HepG2 (cell line): ENCODE data around the gene ABHD11. TPM values are rescaled to one million over a fixed set of nuclear protein-coding genes. Genes with fewer than 3 reads are reported as not detected.

Experiments used
- ATAC-seq: fragments of 200-7000 bp; cut with Tn5 transposase; 3 replicates; pipeline ENCODE4 v1.9.1; 2020; ENCODE audit warnings: mild to moderate bottlenecking, moderate library complexity
- BruUV-seq: library from RNA; stranded (reverse); fragments of 400-500 nt; replicated peaks from 2 replicates; lab custom pipeline; 2021; lab: Mats Ljungman, UMichigan
- CTCF ChIA-PET: fragments of 300-600 bp; formaldehyde crosslinking; extraction: SDS; loops from one replicate; lab custom pipeline; 2021; ENCODE audit warnings: low total read pairs, inconsistent platforms, low intra/inter-chr PET ratio; lab: Yijun Ruan, JAX
- POLR2A ChIA-PET: fragments of 350-600 bp; sonication (Branson Sonifier 250); formaldehyde crosslinking; loops from one replicate; lab custom pipeline; 2020; ENCODE audit warnings: antibody characterized with exemption, inconsistent platforms; lab: Yijun Ruan, JAX
- DNase-seq: peaks from one replicate; pipeline ENCODE4 v3.0.0-alpha.2; 2015; ENCODE audit warnings: low spot score
- FAIRE-seq: peaks from 3 replicates; lab custom pipeline; 2011; peaks lifted over from hg19 to GRCh38; lab: Jason Lieb, UNC
- H2AFZ ChIP-seq: one replicate; pipeline ENCODE4 v1.6.1; 2011; ENCODE audit warnings: low read length, inconsistent platforms
- H3K27ac ChIP-seq: fragments of 300-600 bp; 3 replicates; pipeline ENCODE4 v1.8.0; 2011; ENCODE audit warnings: mixed run types, mild to moderate bottlenecking, mixed read lengths, low read length, inconsistent platforms; ENCODE audit not compliant: insufficient read depth; ENCODE audit errors: extremely low read length
- H3K27me3 ChIP-seq, 2 experiments: fragments of 200-600 bp in 1 of 2; 2 replicates in 1 of 2; 3 replicates in 1 of 2; pipeline versions ENCODE4 v1.6.0 to v1.8.0; 2011; ENCODE audit warnings: low read length in 2 of 2, mild to moderate bottlenecking in 2 of 2, moderate library complexity in 2 of 2, inconsistent platforms in 1 of 2; ENCODE audit not compliant: insufficient read depth in 2 of 2, control insufficient read depth in 1 of 2
- H3K36me3 ChIP-seq, 2 experiments: fragments of 200-600 bp in 1 of 2; replicated peaks in 1 of 2; 2 replicates in 1 of 2; 3 replicates in 1 of 2; pipeline versions ENCODE4 v1.5.1 to v1.8.0; 2011; ENCODE audit warnings: low read length in 2 of 2, inconsistent platforms in 1 of 2; ENCODE audit not compliant: insufficient read depth in 2 of 2, control insufficient read depth in 1 of 2
- H3K4me1 ChIP-seq: 2 replicates; pipeline ENCODE4 v1.5.1; 2012; ENCODE audit warnings: low read length, inconsistent platforms; ENCODE audit not compliant: insufficient read depth
- H3K4me2 ChIP-seq: 2 replicates; pipeline ENCODE4 v1.6.0; 2011; ENCODE audit warnings: low read depth, low read length, inconsistent platforms
- H3K4me3 ChIP-seq, 3 experiments: fragments of 200-600 bp in 1 of 3; sonication (generic), shearing (Covaris generic) in 1 of 3; replicated peaks in 1 of 3; 2 replicates each; pipeline ENCODE4 v1.5.1; 2011 to 2016; ENCODE audit warnings: low read length in 3 of 3, inconsistent platforms in 2 of 3, low read depth in 2 of 3, mild to moderate bottlenecking in 2 of 3, control low read depth in 1 of 3, mixed read lengths in 1 of 3; ENCODE audit not compliant: insufficient read depth in 1 of 3
- H3K79me2 ChIP-seq: one replicate; pipeline ENCODE4 v1.6.1; 2011; ENCODE audit warnings: low read length, inconsistent platforms; ENCODE audit not compliant: insufficient read depth
- H3K9ac ChIP-seq: 2 replicates; pipeline ENCODE4 v1.6.0; 2011; ENCODE audit warnings: mild to moderate bottlenecking, low read depth, low read length, inconsistent platforms; ENCODE audit not compliant: insufficient read depth
- H3K9me3 ChIP-seq: 2 replicates; pipeline ENCODE4 v1.5.1; 2012; ENCODE audit warnings: mild to moderate bottlenecking, low read length
- H4K20me1 ChIP-seq: 2 replicates; pipeline ENCODE4 v1.6.0; 2011; ENCODE audit warnings: inconsistent platforms, mild to moderate bottlenecking, low read length, moderate library complexity; ENCODE audit not compliant: insufficient read depth
- HNF1B ChIP-seq: sonication (generic); formaldehyde crosslinking; IDR thresholded peaks from 2 replicates; pipeline ENCODE4 v1.5.1; 2020; ENCODE audit warnings: mild to moderate bottlenecking, moderate library complexity, missing genetic modification reagents
- HNF4G ChIP-seq, 2 experiments: sonication (generic) in 1 of 2; formaldehyde crosslinking in 1 of 2; IDR thresholded peaks; 2 replicates each; pipeline versions ENCODE4 v1.4.0 to v1.6.1; 2011 to 2020; ENCODE audit warnings: borderline replicate concordance in 2 of 2, low read depth in 2 of 2, mild to moderate bottlenecking in 2 of 2, low read length in 1 of 2, missing genetic modification reagents in 1 of 2, moderate library complexity in 1 of 2
- NBN ChIP-seq: fragments of 450-650 bp; conservative IDR thresholded peaks from 2 replicates; pipeline ENCODE4 v1.6.1; 2017
- NFE2L2 ChIP-seq: fragments of 150-350 bp; IDR thresholded peaks from 2 replicates; pipeline ENCODE4 v1.6.1; 2014; ENCODE audit warnings: low read length
- SALL1 ChIP-seq: sonication (generic); formaldehyde crosslinking; IDR thresholded peaks from 2 replicates; pipeline ENCODE4 v1.8.0; 2022; ENCODE audit warnings: mild to moderate bottlenecking, missing genetic modification reagents
- XRCC5 ChIP-seq: fragments of 200-400 bp; formaldehyde crosslinking; optimal IDR thresholded peaks from 2 replicates; pipeline ENCODE3; 2017; ENCODE audit warnings: mild to moderate bottlenecking, low read length
- ZBTB37 ChIP-seq: sonication (generic); formaldehyde crosslinking; IDR thresholded peaks from 2 replicates; pipeline ENCODE4 v1.4.0; 2020; ENCODE audit warnings: mild to moderate bottlenecking, missing genetic modification reagents
- ZNF768 ChIP-seq: sonication (generic); formaldehyde crosslinking; IDR thresholded peaks from 2 replicates; pipeline ENCODE4 v1.4.0; 2020; ENCODE audit warnings: missing genetic modification reagents
- WGBS: methylation state at CpG from one replicate; pipeline ENCODE4 v1.1.6; 2017; ENCODE audit warnings: low lambda C conversion rate; 5-methylcytosine and 5-hydroxymethylcytosine counted together
- in situ Hi-C: cut with HindIII; loops from 2 replicates; pipeline ENCODE4 v1.10.0; 2017; ENCODE audit warnings: low pct_unique_long_range_greater_than_20kb; ENCODE audit not compliant: extremely low pct_ligation_motif_present
- intact Hi-C: fragments of 100-400 bp; cut with micrococcal nuclease; formaldehyde crosslinking; loops from one replicate; pipeline ENCODE4 v1.10.0; 2022; ENCODE audit not compliant: unreplicated experiment
- polyA plus RNA-seq, 8 experiments: library from polyadenylated mRNA; depleted of rRNA in 3 of 8; stranded (reverse) in 7 of 8; unstranded in 1 of 8; fragments of >200 nt; fragmentation: Illumina TruSeq in 4 of 8; extraction: Trizol in 4 of 8; gene quantifications; 2 replicates each; pipeline versions ENCODE4 v1.2.1 to v1.2.3, GENCODE V29; 2011 to 2016; ENCODE audit warnings: low read depth in 4 of 8, missing spikeins in 1 of 8, mixed read lengths in 1 of 8; ENCODE audit not compliant: insufficient read depth in 1 of 8
- total RNA-seq, 5 experiments: library from RNA; depleted of rRNA; stranded (reverse); fragments of >200 nt; fragmentation: Illumina TruSeq; extraction: Trizol; gene quantifications; 2 replicates each; pipeline ENCODE4 v1.2.3, GENCODE V29; 2016; ENCODE audit warnings: low read depth in 1 of 5
- TF ChIP-seq, protein P1 (sequence below): sonication (generic); formaldehyde crosslinking; IDR thresholded peaks from 2 replicates; pipeline ENCODE4 v1.5.0; 2020; ENCODE audit warnings: mild to moderate bottlenecking, missing genetic modification reagents, borderline replicate concordance

Gene ABHD11
- total and polyA plus RNA-seq, 2 of the 13 experiments (the other 11 are each of a cell fraction or from before 2014, with no cell fraction given), result 7.0 to 8.1 TPM

GRCh38 chr7:73727952-73728351, 10.7 kb downstream of the ABHD11 start:
- no peak overlapping the region for H3K27ac ChIP-seq
- no TSS peak for BruUV-seq
- H3K36me3 ChIP-seq, result no peaks in the 10 kb centered on the region
- DNase-seq (no peak), ATAC-seq (no peak), FAIRE-seq (no peak)
- in situ Hi-C loops, result no loop called here
- no peak overlapping the region for H3K4me2 ChIP-seq
- TF ChIP-seq NFE2L2, result peak; percentile 42; the same call in 1 of the 2 replicates
- TF ChIP-seq HNF4G (IDR thresholded peaks at IDR 0.05; ENCODE audit: borderline replicate concordance, low read depth, low read length), result no peak
- no peak for TF ChIP-seq HNF4G (CRISPR knock-in tag; IDR thresholded peaks at IDR 0.05; ENCODE audit: borderline replicate concordance, low read depth)
- no peak overlapping the region for H2AFZ ChIP-seq
- H3K9me3 ChIP-seq, result no peaks in the 10 kb centered on the region
- WGBS, result 35% methylated on average over 3 of the region's 3 CpGs
- H3K27me3 ChIP-seq, result no peaks in the 10 kb centered on the region; a peak in 1 of 5 replicates
- H3K4me3 ChIP-seq, result no peak overlapping the region
- intact Hi-C loops, result loop anchor here (5.0 kb wide), 1 partner anchor 116 kb away; no protein-coding TSS in a partner anchor
- H3K79me2 ChIP-seq, result no peaks in the 10 kb centered on the region
- H3K4me1 ChIP-seq, result peaks cover 20% of the 10 kb centered on the region
- no peaks in the 10 kb centered on the region for H4K20me1 ChIP-seq
- H3K9ac ChIP-seq, result no peak overlapping the region
- CTCF ChIA-PET, result no interaction called here
- POLR2A ChIA-PET, result interaction anchor here (0.9 kb wide), 1 partner anchor 10 kb away, joined by 5 read pairs; the partner anchor contains the start of gene ABHD11

DNA sequence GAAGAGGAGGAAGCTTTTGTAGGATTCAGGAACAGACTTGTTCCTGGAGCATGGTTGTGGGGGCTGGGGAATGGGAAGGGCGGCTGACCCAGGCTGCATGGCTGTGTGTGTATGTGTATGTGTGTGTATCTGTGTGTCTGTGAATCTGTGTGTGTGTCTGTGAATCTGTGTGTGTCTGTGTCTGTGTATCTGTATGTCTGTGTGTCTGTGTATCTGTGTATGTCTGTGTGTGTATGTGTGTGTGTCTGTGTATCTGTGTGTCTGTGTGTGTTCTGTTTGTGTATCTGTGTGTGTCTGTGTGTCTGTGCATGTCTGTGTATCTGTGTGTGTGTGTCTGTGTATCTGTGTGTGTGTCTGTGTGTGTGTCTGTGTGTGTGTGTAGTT, 12.5 kb downstream of the ABHD11 start:
- Histone ChIP-seq H3K4me2 (no peak overlapping the region), H3K4me1 (peaks cover 10% of the 10 kb centered on the region; the same call in 1 of the 2 replicates), H3K79me2 (no peaks in the 10 kb centered on the region), H2AFZ (no peak overlapping the region), H3K9ac (no peak overlapping the region), H4K20me1 (no peaks in the 10 kb centered on the region), H3K27ac (no peak overlapping the region), H3K36me3 (no peaks in the 10 kb centered on the region), H3K27me3 (no peaks in the 10 kb centered on the region; a peak in 2 of 5 replicates), H3K4me3 (no peak overlapping the region), H3K9me3 (no peaks in the 10 kb centered on the region)
- in situ Hi-C loops (no loop called here), intact Hi-C loops (loop anchor here (5.0 kb wide), 1 partner anchor 114 kb away; no protein-coding TSS in a partner anchor)
- DNase-seq (no peak), ATAC-seq (peak; percentile 56), FAIRE-seq (no peak)
- ChIA-PET POLR2A (interaction anchor here (1.1 to 1.2 kb wide), 3 partner anchors 11 to 125 kb away, joined by 3 to 6 read pairs (median 4); no protein-coding TSS in a partner anchor), CTCF (interaction anchor here (1.4 to 1.8 kb wide), 3 partner anchors 24 to 119 kb away, joined by 5 to 15 read pairs (median 14); no protein-coding TSS in a partner anchor)
- WGBS, result 80% methylated on average over 1 of the region's 1 CpG
- BruUV-seq, result no TSS peak
- TF ChIP-seq HNF1B, result 0 out of 2 replicates have a peak, but pooled peaks have one; percentile 4
- peak; percentile 1; the same call in 1 of the 2 replicates for TF ChIP-seq SALL1 (CRISPR knock-in tag)
- 0 out of 2 replicates have a peak, but pooled peaks have one; percentile 1 for TF ChIP-seq ZNF768 (CRISPR knock-in tag)
- no peak for TF ChIP-seq ZBTB37 (CRISPR knock-in tag)
- TF ChIP-seq XRCC5, result peak; percentile 1
- peak; percentile 95 for TF ChIP-seq NBN
- TF ChIP-seq, protein P1, sequence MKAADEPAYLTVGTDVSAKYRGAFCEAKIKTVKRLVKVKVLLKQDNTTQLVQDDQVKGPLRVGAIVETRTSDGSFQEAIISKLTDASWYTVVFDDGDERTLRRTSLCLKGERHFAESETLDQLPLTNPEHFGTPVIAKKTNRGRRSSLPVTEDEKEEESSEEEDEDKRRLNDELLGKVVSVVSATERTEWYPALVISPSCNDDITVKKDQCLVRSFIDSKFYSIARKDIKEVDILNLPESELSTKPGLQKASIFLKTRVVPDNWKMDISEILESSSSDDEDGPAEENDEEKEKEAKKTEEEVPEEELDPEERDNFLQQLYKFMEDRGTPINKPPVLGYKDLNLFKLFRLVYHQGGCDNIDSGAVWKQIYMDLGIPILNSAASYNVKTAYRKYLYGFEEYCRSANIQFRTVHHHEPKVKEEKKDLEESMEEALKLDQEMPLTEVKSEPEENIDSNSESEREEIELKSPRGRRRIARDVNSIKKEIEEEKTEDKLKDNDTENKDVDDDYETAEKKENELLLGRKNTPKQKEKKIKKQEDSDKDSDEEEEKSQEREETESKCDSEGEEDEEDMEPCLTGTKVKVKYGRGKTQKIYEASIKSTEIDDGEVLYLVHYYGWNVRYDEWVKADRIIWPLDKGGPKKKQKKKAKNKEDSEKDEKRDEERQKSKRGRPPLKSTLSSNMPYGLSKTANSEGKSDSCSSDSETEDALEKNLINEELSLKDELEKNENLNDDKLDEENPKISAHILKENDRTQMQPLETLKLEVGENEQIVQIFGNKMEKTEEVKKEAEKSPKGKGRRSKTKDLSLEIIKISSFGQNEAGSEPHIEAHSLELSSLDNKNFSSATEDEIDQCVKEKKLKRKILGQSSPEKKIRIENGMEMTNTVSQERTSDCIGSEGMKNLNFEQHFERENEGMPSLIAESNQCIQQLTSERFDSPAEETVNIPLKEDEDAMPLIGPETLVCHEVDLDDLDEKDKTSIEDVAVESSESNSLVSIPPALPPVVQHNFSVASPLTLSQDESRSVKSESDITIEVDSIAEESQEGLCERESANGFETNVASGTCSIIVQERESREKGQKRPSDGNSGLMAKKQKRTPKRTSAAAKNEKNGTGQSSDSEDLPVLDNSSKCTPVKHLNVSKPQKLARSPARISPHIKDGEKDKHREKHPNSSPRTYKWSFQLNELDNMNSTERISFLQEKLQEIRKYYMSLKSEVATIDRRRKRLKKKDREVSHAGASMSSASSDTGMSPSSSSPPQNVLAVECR, result peak; percentile 10; the same call in 1 of the 2 replicates
